Mucosa of descending colon (tissue), 3 donors: Measurements from ENCODE around the gene KRTAP12-1. TPM values are rescaled to one million over a fixed set of nuclear protein-coding genes. Genes with fewer than 3 reads are reported as not detected.

Experiments
- ATAC-seq: fragments of 200-7000 bp; cut with Tn5 transposase; one replicate; pipeline ENCODE4 v1.9.1; 2020; ENCODE audit warnings: mild to moderate bottlenecking, moderate library complexity
- DNase-seq, 3 donors: peaks; one replicate each; pipeline ENCODE4 v3.0.0-alpha.2; 2020
- H3K36me3 ChIP-seq: fragments of 200-600 bp; one replicate; pipeline ENCODE4 v1.8.0; 2021; ENCODE audit warnings: low read depth, mild to moderate bottlenecking
- H3K4me1 ChIP-seq: fragments of 200-600 bp; one replicate; pipeline ENCODE4 v1.8.0; 2021; ENCODE audit warnings: low read depth, mild to moderate bottlenecking
- H3K4me3 ChIP-seq: fragments of 200-600 bp; one replicate; pipeline ENCODE4 v1.8.0; 2021; ENCODE audit warnings: mild to moderate bottlenecking
- H3K9me3 ChIP-seq: fragments of 200-600 bp; one replicate; pipeline ENCODE4 v1.8.0; 2021; ENCODE audit warnings: mild to moderate bottlenecking
- CTCF ChIP-seq: fragments of 200-600 bp; IDR thresholded peaks from one replicate; pipeline ENCODE4 v1.8.0; 2022; ENCODE audit warnings: antibody characterized with exemption, mild to moderate bottlenecking
- intact Hi-C, 2 donors: fragments of 100-400 bp; cut with DNase I in 1 of 2; cut with micrococcal nuclease in 1 of 2; formaldehyde crosslinking; loops; one replicate each; pipeline versions ENCODE4 v1.11.0 to v1.11.1; 2022; cut with DNase I, micrococcal nuclease
- total RNA-seq, 3 donors: library from RNA; stranded (reverse); fragmentation: NEBNext Ultra II Directional in 2 of 3; extraction: Animal tissue kit (Norgen Biotek cat#: 25700) in 2 of 3; gene quantifications; one replicate each; pipeline versions ENCODE4 v1.2.1 to v1.2.4, GENCODE V29; 2021 to 2023
- donor health status: DM: no; HTN: no; CAD: no; lungs with moderate emphysema.
- donor health status: DM: no; HTN: no; CAD: no.
- donor health status: DM: no; HTN: yes; CAD: no.

KRTAP12-1 gene
- total RNA-seq, 3 donors from 2014 or later = not detected

DNA sequence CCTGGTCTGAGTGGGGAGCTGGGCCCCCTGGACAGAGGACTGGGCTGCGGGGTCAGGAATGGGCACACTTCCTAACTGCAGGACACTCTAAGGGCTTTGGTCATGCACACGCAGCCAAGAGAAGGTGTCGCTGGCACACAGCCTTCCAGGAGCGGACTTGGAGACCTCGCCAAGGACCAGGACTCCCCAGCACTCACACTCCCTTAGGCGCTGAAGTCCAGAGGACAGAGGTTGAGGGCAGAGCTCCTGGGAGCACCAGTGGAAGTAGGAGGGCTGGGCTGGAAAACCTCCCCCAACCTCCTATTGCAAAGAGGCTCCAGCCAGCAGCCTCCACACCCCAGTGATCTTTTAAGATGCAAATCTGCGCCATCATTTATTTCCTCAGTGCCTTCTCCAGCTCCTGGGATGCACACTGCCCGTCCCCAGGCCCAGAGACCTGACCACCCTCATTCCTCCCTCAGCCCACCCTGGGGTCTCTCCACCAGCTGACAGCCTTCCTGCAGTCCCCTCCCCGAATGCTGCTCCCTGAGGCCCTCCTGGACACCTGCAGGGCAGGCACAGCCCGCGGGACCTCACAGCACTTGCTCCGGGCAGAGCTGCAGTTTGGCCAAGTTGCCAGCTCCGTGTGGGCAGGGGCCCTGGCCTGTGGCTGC is 26.4 kb upstream of the KRTAP12-1 start:
- H3K9me3 ChIP-seq = no peaks in the 10 kb centered on the region
- H3K4me1 ChIP-seq = no peaks in the 10 kb centered on the region
- TF ChIP-seq CTCF = no peak
- ATAC-seq (no peak), DNase-seq (no peak)
- intact Hi-C loops = no loop called here
- no peaks in the 10 kb centered on the region for H3K36me3 ChIP-seq
- no peak overlapping the region for H3K4me3 ChIP-seq

DNA sequence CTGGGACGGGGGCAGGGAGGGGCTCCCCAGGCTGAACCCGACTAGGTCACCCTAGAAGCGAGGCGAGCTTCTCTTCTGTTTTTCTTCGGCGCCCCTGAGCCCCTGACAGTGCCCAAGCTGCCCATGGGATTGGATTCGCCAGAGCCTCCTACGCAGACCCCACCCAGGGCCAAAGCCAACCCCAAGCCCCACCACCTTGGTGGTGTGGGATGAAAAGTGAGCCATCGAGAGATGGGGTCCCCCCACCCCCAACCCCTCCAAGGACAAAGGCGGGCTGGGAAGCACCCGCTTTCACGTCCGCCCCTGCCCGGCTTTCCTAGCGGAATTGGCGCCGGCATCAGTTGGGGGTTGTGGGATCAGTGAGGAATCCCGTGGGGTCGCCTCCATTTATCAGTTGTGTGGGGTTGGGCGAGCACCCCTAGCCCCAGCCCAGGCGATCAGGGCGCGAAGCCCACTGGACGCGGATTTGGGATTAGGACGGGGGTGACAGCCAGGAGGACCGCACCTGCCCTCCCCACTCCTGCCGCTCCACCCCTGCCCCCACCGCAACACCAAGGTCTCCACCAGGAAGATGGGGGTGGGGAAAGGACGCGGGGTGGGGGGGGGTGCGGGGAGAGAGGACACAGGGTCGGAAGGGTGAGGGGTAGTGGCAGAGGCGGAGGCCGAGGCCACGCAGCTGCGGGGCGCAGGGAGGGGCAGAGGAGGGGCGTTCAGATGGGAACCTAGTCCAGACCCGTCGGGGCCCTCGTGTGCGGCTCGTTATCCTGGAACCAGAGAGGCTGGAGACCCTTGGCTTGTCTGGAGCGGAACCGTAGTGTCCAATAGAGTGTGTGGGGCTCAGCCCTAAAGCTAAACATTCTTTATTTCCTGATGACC is 25.0 kb upstream of the KRTAP12-1 start:
- Histone ChIP-seq H3K4me3 (no peak overlapping the region), H3K4me1 (no peaks in the 10 kb centered on the region), H3K9me3 (no peaks in the 10 kb centered on the region), H3K36me3 (no peaks in the 10 kb centered on the region)
- intact Hi-C loops = no loop called here
- ATAC-seq (no peak), DNase-seq (no peak)
- no peak for TF ChIP-seq CTCF

- Histone ChIP-seq H3K36me3 (no peaks in the 10 kb centered on the region), H3K9me3 (no peaks in the 10 kb centered on the region), H3K4me1 (peaks cover 2% of the 10 kb centered on the region), H3K4me3 (no peak overlapping the region)
- no peak for TF ChIP-seq CTCF
- intact Hi-C loops = no loop called here
- DNase-seq = no peak
- no peak for ATAC-seq
These were observed 24.2 kb upstream of the KRTAP12-1 start for GRCh38 chr21:44706026-44706705.

GRCh38 chr21:44704636-44705001 is 22.7 kb upstream of the KRTAP12-1 start:
- Histone ChIP-seq H3K9me3 (no peaks in the 10 kb centered on the region), H3K36me3 (no peaks in the 10 kb centered on the region), H3K4me3 (no peak overlapping the region), H3K4me1 (peaks cover 2% of the 10 kb centered on the region)
- TF ChIP-seq CTCF = no peak
- ATAC-seq (no peak), DNase-seq (no peak)
- intact Hi-C loops = no loop called here

DNA sequence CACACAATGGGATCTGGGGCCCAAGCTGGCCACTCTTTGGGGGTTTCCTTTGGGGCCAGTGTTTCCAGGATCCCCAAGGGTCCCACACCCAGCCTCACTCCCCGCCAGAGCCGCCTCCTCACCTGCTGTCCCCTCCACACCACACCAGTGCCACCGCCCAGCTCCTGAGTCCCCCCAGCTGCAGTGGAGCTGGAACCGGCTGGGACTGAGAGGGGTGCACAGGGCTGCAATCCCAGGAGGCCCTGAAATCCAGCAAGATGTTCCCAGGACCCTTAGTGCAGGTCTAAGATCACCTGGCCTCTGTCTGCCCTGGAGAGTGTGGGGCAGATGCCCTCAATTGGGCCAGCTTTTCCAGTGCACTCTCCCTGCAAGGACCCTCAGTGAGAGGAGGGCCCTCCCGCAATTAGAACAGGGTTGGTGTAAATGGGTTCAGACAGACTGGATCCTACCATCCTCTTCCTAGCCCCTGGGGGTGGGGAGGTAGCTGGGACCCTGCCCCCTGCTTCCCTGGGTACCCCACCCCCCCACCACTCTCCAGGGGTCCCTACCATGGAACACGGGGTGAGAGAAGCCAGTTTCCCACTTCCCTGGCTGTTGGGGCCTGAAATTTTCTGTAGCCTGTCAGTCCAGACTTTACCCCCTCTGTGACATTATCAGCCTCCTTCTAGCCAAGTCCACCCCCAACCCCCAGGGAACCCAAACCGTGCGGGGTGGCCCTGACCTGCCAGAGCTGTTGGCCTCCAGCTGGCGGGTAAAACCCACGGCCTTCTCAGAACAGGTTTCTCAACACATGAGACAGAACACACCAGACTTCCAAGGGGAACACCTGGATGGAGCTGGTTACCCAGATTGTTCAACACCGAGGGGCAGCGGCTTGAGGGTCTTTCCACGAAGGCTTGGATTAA is 22.0 kb upstream of the KRTAP12-1 start:
- Histone ChIP-seq H3K9me3 (no peaks in the 10 kb centered on the region), H3K4me3 (no peak overlapping the region), H3K36me3 (no peaks in the 10 kb centered on the region), H3K4me1 (peaks cover 2% of the 10 kb centered on the region)
- intact Hi-C loops = no loop called here
- TF ChIP-seq CTCF = no peak
- no peak for ATAC-seq
- no peak for DNase-seq
